ENCODE data around the gene TAOK3. TPM values are rescaled to one million over a fixed set of nuclear protein-coding genes. Genes with fewer than 3 reads are reported as not detected.
A peak's percentile ranks its signal among the peaks of the same experiment; 100 is the strongest.

The TAOK3 gene
- total RNA-seq, 1 experiment from 2014 or later: 3.5 TPM

- DNase-seq: peak; percentile 49
- H3K36me3 ChIP-seq (replicated peaks; ENCODE audit: control insufficient read depth, insufficient read depth, low read length): peaks cover 13% of the 10 kb centered on the region
- no peaks in the 10 kb centered on the region for H3K27me3 ChIP-seq (ENCODE audit: control insufficient read depth, insufficient read depth, low read length)
Measured at GRCh38 chr12:118377021-118377883, 4.5 kb upstream of the TAOK3 start.

GRCh38 chr12:118376089-118377020 lies 3.6 kb upstream of the TAOK3 start, which contains the start of gene SUDS3:
TSS of gene SUDS3 (plus strand) at chr12:118376555. CDS start at chr12:118376692, 137 bp downstream.
- Histone ChIP-seq H3K27me3 (ENCODE audit: control insufficient read depth, insufficient read depth, low read length) (peaks cover 6% of the 10 kb centered on the region), H3K36me3 (replicated peaks; ENCODE audit: control insufficient read depth, insufficient read depth, low read length) (peaks cover 9% of the 10 kb centered on the region), H3K4me3 (ENCODE audit: insufficient read depth, low read depth, low read length) (peak within 1 kb of the TSS; percentile 95)
- peak; percentile 95 for DNase-seq

More at GRCh38 chr12:118377021-118377883, 4.5 kb upstream of the TAOK3 start:
- peak overlapping the region; percentile 95 for H3K4me3 ChIP-seq (ENCODE audit: insufficient read depth, low read depth, low read length)

GRCh38 chr12:118375348-118375747 lies 2.6 kb upstream of the TAOK3 start:
- Histone ChIP-seq H3K36me3 (replicated peaks; ENCODE audit: control insufficient read depth, insufficient read depth, low read length) (peaks cover 7% of the 10 kb centered on the region), H3K4me3 (ENCODE audit: insufficient read depth, low read depth, low read length) (no peak overlapping the region), H3K27me3 (ENCODE audit: control insufficient read depth, insufficient read depth, low read length) (peaks cover 10% of the 10 kb centered on the region)
- DNase-seq: no peak

- Histone ChIP-seq H3K36me3 (replicated peaks; ENCODE audit: control insufficient read depth, insufficient read depth, low read length) (peaks cover 4% of the 10 kb centered on the region), H3K4me3 (ENCODE audit: insufficient read depth, low read depth, low read length) (no peak overlapping the region), H3K27me3 (ENCODE audit: control insufficient read depth, insufficient read depth, low read length) (peaks cover 10% of the 10 kb centered on the region)
- no peak for DNase-seq
Measured at GRCh38 chr12:118374909-118375308, 2.2 kb upstream of the TAOK3 start.

GRCh38 chr12:118374126-118374725 lies 1.5 kb upstream of the TAOK3 start:
- Histone ChIP-seq H3K27me3 (ENCODE audit: control insufficient read depth, insufficient read depth, low read length) (peaks cover 10% of the 10 kb centered on the region), H3K36me3 (replicated peaks; ENCODE audit: control insufficient read depth, insufficient read depth, low read length) (no peaks in the 10 kb centered on the region), H3K4me3 (ENCODE audit: insufficient read depth, low read depth, low read length) (no peak overlapping the region)
- no peak for DNase-seq

- peak overlapping the region; percentile 55 for H3K4me3 ChIP-seq (ENCODE audit: insufficient read depth, low read depth, low read length)
- no peaks in the 10 kb centered on the region for H3K36me3 ChIP-seq (replicated peaks; ENCODE audit: control insufficient read depth, insufficient read depth, low read length)
- peaks cover 10% of the 10 kb centered on the region for H3K27me3 ChIP-seq (ENCODE audit: control insufficient read depth, insufficient read depth, low read length)
- no peak for DNase-seq
Measured at GRCh38 chr12:118373616-118374015, 909 bp upstream of the TAOK3 start.

- H3K4me3 ChIP-seq (ENCODE audit: insufficient read depth, low read depth, low read length): peak overlapping the region; percentile 84
- H3K27me3 ChIP-seq (ENCODE audit: control insufficient read depth, insufficient read depth, low read length): peaks cover 10% of the 10 kb centered on the region
- DNase-seq: peak; percentile 71
- H3K36me3 ChIP-seq (replicated peaks; ENCODE audit: control insufficient read depth, insufficient read depth, low read length): no peaks in the 10 kb centered on the region
Measured at GRCh38 chr12:118371321-118372282, 1.1 kb downstream of the TAOK3 start.

GRCh38 chr12:118370601-118371000 lies 2.1 kb downstream of the TAOK3 start:
- Histone ChIP-seq H3K27me3 (ENCODE audit: control insufficient read depth, insufficient read depth, low read length) (peaks cover 10% of the 10 kb centered on the region), H3K4me3 (ENCODE audit: insufficient read depth, low read depth, low read length) (no peak overlapping the region), H3K36me3 (replicated peaks; ENCODE audit: control insufficient read depth, insufficient read depth, low read length) (no peaks in the 10 kb centered on the region)
- no peak for DNase-seq

- Histone ChIP-seq H3K27me3 (ENCODE audit: control insufficient read depth, insufficient read depth, low read length) (peaks cover 10% of the 10 kb centered on the region), H3K4me3 (ENCODE audit: insufficient read depth, low read depth, low read length) (no peak overlapping the region), H3K36me3 (replicated peaks; ENCODE audit: control insufficient read depth, insufficient read depth, low read length) (no peaks in the 10 kb centered on the region)
- DNase-seq: no peak
Measured at GRCh38 chr12:118368821-118369220, 3.9 kb downstream of the TAOK3 start.

- Histone ChIP-seq H3K36me3 (replicated peaks; ENCODE audit: control insufficient read depth, insufficient read depth, low read length) (no peaks in the 10 kb centered on the region), H3K27me3 (ENCODE audit: control insufficient read depth, insufficient read depth, low read length) (no peaks in the 10 kb centered on the region), H3K4me3 (ENCODE audit: insufficient read depth, low read depth, low read length) (no peak overlapping the region)
- DNase-seq: no peak
Measured at GRCh38 chr12:118361889-118362288, 10.8 kb downstream of the TAOK3 start.

- Histone ChIP-seq H3K4me3 (ENCODE audit: insufficient read depth, low read depth, low read length) (no peak overlapping the region), H3K27me3 (ENCODE audit: control insufficient read depth, insufficient read depth, low read length) (no peaks in the 10 kb centered on the region), H3K36me3 (replicated peaks; ENCODE audit: control insufficient read depth, insufficient read depth, low read length) (no peaks in the 10 kb centered on the region)
- DNase-seq: no peak
Measured at GRCh38 chr12:118361092-118361404, 11.7 kb downstream of the TAOK3 start.

GRCh38 chr12:118359541-118359915 lies 13.2 kb downstream of the TAOK3 start:
- no peak for DNase-seq
- no peak overlapping the region for H3K4me3 ChIP-seq (ENCODE audit: insufficient read depth, low read depth, low read length)
- no peaks in the 10 kb centered on the region for H3K27me3 ChIP-seq (ENCODE audit: control insufficient read depth, insufficient read depth, low read length)
- no peaks in the 10 kb centered on the region for H3K36me3 ChIP-seq (replicated peaks; ENCODE audit: control insufficient read depth, insufficient read depth, low read length)

- no peak for DNase-seq
Measured at GRCh38 chr12:118358612-118359540, 13.8 kb downstream of the TAOK3 start.

More at GRCh38 chr12:118358612-118359540, 13.8 kb downstream of the TAOK3 start:
- H3K36me3 ChIP-seq (replicated peaks; ENCODE audit: control insufficient read depth, insufficient read depth, low read length): no peaks in the 10 kb centered on the region
- H3K27me3 ChIP-seq (ENCODE audit: control insufficient read depth, insufficient read depth, low read length): no peaks in the 10 kb centered on the region
- H3K4me3 ChIP-seq (ENCODE audit: insufficient read depth, low read depth, low read length): no peak overlapping the region
